Measurements from ENCODE around the gene ELAC2. TPM values are rescaled to one million over a fixed set of nuclear protein-coding genes. Genes with fewer than 3 reads are reported as not detected.

The ELAC2 gene
- total RNA-seq, 1 experiment from 2014 or later, result 84.5 TPM

DNA sequence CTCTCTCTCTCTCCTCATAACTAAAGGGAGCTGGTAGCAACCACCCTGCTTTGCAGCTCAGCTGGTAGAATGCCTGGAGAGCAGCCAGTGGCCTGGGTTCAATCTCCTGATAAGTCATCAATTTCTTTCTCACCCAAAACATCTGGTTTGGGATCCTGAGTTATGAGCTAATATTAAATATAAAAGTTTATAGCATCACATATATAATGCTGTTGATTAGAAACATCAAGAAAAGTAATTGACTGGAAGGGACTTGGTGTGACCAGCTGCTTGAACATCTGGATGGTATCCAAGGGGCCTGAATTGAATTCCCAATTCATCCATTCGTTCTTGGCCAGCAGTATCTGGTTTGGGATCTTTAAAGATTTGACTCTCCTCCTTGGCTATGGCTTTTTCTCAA is 12.2 kb upstream of the ELAC2 start (continued):
- TF ChIP-seq, protein P1, sequence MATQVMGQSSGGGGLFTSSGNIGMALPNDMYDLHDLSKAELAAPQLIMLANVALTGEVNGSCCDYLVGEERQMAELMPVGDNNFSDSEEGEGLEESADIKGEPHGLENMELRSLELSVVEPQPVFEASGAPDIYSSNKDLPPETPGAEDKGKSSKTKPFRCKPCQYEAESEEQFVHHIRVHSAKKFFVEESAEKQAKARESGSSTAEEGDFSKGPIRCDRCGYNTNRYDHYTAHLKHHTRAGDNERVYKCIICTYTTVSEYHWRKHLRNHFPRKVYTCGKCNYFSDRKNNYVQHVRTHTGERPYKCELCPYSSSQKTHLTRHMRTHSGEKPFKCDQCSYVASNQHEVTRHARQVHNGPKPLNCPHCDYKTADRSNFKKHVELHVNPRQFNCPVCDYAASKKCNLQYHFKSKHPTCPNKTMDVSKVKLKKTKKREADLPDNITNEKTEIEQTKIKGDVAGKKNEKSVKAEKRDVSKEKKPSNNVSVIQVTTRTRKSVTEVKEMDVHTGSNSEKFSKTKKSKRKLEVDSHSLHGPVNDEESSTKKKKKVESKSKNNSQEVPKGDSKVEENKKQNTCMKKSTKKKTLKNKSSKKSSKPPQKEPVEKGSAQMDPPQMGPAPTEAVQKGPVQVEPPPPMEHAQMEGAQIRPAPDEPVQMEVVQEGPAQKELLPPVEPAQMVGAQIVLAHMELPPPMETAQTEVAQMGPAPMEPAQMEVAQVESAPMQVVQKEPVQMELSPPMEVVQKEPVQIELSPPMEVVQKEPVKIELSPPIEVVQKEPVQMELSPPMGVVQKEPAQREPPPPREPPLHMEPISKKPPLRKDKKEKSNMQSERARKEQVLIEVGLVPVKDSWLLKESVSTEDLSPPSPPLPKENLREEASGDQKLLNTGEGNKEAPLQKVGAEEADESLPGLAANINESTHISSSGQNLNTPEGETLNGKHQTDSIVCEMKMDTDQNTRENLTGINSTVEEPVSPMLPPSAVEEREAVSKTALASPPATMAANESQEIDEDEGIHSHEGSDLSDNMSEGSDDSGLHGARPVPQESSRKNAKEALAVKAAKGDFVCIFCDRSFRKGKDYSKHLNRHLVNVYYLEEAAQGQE (IDR thresholded peaks at IDR 0.05; ENCODE audit: low read depth), result no peak
- TF ChIP-seq YY1 (IDR thresholded peaks at IDR 0.05; ENCODE audit: extremely low read depth, insufficient replicate concordance, low read depth, low read length), result no peak
- TF ChIP-seq, protein P2, sequence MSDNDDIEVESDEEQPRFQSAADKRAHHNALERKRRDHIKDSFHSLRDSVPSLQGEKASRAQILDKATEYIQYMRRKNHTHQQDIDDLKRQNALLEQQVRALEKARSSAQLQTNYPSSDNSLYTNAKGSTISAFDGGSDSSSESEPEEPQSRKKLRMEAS (IDR thresholded peaks at IDR 0.05), result no peak
- no peak for TF ChIP-seq POLR2AphosphoS5 (IDR thresholded peaks at IDR 0.05; ENCODE audit: low read depth, low read length)
- TF ChIP-seq EZH2phosphoT487 (IDR thresholded peaks at IDR 0.05; ENCODE audit: borderline replicate concordance), result no peak
- no peak for TF ChIP-seq TCF7L2 (IDR thresholded peaks at IDR 0.05; ENCODE audit: borderline replicate concordance, extremely low read depth, insufficient read depth, insufficient read length)
- TF ChIP-seq FOSL1 (IDR thresholded peaks at IDR 0.05; ENCODE audit: low read depth), result no peak
- TF ChIP-seq SIN3A (IDR thresholded peaks at IDR 0.05; ENCODE audit: low read depth), result no peak
- no peak for TF ChIP-seq RAD21 (IDR thresholded peaks at IDR 0.05; ENCODE audit: low read depth)
- no peak for TF ChIP-seq SRF (IDR thresholded peaks at IDR 0.05; ENCODE audit: low read depth)
- no peak for TF ChIP-seq JUND (IDR thresholded peaks at IDR 0.05)
- TF ChIP-seq, protein P3, sequence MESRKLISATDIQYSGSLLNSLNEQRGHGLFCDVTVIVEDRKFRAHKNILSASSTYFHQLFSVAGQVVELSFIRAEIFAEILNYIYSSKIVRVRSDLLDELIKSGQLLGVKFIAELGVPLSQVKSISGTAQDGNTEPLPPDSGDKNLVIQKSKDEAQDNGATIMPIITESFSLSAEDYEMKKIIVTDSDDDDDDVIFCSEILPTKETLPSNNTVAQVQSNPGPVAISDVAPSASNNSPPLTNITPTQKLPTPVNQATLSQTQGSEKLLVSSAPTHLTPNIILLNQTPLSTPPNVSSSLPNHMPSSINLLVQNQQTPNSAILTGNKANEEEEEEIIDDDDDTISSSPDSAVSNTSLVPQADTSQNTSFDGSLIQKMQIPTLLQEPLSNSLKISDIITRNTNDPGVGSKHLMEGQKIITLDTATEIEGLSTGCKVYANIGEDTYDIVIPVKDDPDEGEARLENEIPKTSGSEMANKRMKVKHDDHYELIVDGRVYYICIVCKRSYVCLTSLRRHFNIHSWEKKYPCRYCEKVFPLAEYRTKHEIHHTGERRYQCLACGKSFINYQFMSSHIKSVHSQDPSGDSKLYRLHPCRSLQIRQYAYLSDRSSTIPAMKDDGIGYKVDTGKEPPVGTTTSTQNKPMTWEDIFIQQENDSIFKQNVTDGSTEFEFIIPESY (IDR thresholded peaks at IDR 0.05; ENCODE audit: extremely low read depth, insufficient replicate concordance, low read length), result no peak

Measured in HCT116 (cell line).